ENCODE measurements around the gene GYPA.
"Not testable (repeated sequence)": the region's sequence is repeated elsewhere in the genome, so short reads cannot be mapped to it uniquely, and the experiment has no call there.

DNA sequence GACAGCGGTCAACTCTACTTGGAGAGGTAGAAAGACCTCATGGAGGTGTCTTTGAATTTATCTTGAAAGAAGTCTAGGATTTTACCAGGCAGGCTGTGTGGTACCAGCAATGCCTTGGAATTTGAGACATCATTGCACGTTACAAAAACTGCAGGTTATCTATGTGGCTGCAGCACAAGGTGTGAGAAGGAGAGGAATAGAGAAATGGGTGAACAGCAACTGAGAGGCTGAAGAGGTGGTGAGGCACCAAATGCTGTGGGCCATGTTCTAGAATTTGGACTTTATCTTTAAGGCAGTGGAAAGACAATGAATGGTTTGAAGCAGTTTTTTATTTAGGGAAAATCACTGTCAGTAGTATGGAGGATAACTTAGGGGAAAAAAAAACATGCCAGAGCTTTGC is 15.4 kb downstream of the GYPA start:
- TF ChIP-seq, protein P1, sequence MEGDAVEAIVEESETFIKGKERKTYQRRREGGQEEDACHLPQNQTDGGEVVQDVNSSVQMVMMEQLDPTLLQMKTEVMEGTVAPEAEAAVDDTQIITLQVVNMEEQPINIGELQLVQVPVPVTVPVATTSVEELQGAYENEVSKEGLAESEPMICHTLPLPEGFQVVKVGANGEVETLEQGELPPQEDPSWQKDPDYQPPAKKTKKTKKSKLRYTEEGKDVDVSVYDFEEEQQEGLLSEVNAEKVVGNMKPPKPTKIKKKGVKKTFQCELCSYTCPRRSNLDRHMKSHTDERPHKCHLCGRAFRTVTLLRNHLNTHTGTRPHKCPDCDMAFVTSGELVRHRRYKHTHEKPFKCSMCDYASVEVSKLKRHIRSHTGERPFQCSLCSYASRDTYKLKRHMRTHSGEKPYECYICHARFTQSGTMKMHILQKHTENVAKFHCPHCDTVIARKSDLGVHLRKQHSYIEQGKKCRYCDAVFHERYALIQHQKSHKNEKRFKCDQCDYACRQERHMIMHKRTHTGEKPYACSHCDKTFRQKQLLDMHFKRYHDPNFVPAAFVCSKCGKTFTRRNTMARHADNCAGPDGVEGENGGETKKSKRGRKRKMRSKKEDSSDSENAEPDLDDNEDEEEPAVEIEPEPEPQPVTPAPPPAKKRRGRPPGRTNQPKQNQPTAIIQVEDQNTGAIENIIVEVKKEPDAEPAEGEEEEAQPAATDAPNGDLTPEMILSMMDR (IDR thresholded peaks at IDR 0.05; ENCODE audit: low read depth, low read length, missing input control), result not testable (repeated sequence)
- TF ChIP-seq EGR1 (IDR thresholded peaks at IDR 0.05; ENCODE audit: low read depth in 2 of 2); SP1 (IDR thresholded peaks at IDR 0.05); JUND (IDR thresholded peaks at IDR 0.05); TAF1 (conservative IDR thresholded peaks at IDR 0.05): not testable (repeated sequence)
- TF ChIP-seq, protein P2, sequence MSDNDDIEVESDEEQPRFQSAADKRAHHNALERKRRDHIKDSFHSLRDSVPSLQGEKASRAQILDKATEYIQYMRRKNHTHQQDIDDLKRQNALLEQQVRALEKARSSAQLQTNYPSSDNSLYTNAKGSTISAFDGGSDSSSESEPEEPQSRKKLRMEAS (IDR thresholded peaks at IDR 0.05), result not testable (repeated sequence)
- TF ChIP-seq, protein P3, sequence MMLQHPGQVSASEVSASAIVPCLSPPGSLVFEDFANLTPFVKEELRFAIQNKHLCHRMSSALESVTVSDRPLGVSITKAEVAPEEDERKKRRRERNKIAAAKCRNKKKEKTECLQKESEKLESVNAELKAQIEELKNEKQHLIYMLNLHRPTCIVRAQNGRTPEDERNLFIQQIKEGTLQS (IDR thresholded peaks at IDR 0.05), result not testable (repeated sequence)
- TF ChIP-seq, protein P4, sequence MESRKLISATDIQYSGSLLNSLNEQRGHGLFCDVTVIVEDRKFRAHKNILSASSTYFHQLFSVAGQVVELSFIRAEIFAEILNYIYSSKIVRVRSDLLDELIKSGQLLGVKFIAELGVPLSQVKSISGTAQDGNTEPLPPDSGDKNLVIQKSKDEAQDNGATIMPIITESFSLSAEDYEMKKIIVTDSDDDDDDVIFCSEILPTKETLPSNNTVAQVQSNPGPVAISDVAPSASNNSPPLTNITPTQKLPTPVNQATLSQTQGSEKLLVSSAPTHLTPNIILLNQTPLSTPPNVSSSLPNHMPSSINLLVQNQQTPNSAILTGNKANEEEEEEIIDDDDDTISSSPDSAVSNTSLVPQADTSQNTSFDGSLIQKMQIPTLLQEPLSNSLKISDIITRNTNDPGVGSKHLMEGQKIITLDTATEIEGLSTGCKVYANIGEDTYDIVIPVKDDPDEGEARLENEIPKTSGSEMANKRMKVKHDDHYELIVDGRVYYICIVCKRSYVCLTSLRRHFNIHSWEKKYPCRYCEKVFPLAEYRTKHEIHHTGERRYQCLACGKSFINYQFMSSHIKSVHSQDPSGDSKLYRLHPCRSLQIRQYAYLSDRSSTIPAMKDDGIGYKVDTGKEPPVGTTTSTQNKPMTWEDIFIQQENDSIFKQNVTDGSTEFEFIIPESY (IDR thresholded peaks at IDR 0.05), result not testable (repeated sequence)
